ENCODE results near the gene PRKG1. TPM values are rescaled to one million over a fixed set of nuclear protein-coding genes. Genes with fewer than 3 reads are reported as not detected.

The PRKG1 gene
- total RNA-seq, 1 donor = 19.5 TPM

DNA sequence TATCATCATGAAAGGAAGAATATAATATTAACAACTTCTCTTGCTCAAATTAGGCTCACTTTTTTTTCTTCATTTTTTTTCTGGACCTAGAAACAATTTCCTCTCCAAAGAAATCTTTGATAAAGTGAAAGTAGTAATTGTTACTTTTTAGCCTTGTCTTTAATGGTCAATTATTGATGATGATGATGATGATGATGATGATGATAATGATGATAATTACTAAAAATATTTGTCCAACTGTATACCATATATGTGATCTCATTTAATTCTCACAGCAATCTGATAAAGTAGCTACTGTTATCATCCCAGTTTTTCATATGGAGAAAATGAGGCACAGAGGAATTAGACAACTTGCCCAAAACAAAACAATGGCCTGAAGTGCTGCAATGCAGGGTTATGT is 12.8 kb downstream of the PRKG1 start:
- no peaks in the 10 kb centered on the region for H3K9me3 ChIP-seq (ENCODE audit: low read depth, low read length)
- H2AFZ ChIP-seq (ENCODE audit: low read length) = no peak overlapping the region
- no peaks in the 10 kb centered on the region for H3K27me3 ChIP-seq (ENCODE audit: insufficient read depth, low read length)
- no peaks in the 10 kb centered on the region for H4K20me1 ChIP-seq (ENCODE audit: insufficient read depth, low read length)
- no peak overlapping the region for H3K4me3 ChIP-seq (ENCODE audit: insufficient read depth, low read length)
- no peaks in the 10 kb centered on the region for H3K36me3 ChIP-seq (ENCODE audit: insufficient read depth, low read length)
- H3K4me1 ChIP-seq (ENCODE audit: insufficient read depth, low read length) = no peaks in the 10 kb centered on the region
- TF ChIP-seq, protein P1, sequence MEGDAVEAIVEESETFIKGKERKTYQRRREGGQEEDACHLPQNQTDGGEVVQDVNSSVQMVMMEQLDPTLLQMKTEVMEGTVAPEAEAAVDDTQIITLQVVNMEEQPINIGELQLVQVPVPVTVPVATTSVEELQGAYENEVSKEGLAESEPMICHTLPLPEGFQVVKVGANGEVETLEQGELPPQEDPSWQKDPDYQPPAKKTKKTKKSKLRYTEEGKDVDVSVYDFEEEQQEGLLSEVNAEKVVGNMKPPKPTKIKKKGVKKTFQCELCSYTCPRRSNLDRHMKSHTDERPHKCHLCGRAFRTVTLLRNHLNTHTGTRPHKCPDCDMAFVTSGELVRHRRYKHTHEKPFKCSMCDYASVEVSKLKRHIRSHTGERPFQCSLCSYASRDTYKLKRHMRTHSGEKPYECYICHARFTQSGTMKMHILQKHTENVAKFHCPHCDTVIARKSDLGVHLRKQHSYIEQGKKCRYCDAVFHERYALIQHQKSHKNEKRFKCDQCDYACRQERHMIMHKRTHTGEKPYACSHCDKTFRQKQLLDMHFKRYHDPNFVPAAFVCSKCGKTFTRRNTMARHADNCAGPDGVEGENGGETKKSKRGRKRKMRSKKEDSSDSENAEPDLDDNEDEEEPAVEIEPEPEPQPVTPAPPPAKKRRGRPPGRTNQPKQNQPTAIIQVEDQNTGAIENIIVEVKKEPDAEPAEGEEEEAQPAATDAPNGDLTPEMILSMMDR (IDR thresholded peaks at IDR 0.05; ENCODE audit: extremely low read depth, low read depth, low read length) = no peak
- no peak overlapping the region for H3K27ac ChIP-seq (ENCODE audit: low read depth, low read length)
- DNase-seq (ENCODE audit: insufficient read length, low spot score, missing footprints) = no peak
- no peaks in the 10 kb centered on the region for H3K79me2 ChIP-seq (ENCODE audit: insufficient read depth, low read length)
- H3K4me2 ChIP-seq (ENCODE audit: insufficient read depth, low read length) = no peak overlapping the region

- TF ChIP-seq, protein P1 (IDR thresholded peaks at IDR 0.05; ENCODE audit: extremely low read depth, low read depth, low read length) = no peak
- no peaks in the 10 kb centered on the region for H3K27me3 ChIP-seq (ENCODE audit: insufficient read depth, low read length)
- DNase-seq (ENCODE audit: insufficient read length, low spot score, missing footprints) = no peak
- no peak overlapping the region for H3K4me2 ChIP-seq (ENCODE audit: insufficient read depth, low read length)
- no peaks in the 10 kb centered on the region for H3K9me3 ChIP-seq (ENCODE audit: low read depth, low read length)
- no peaks in the 10 kb centered on the region for H4K20me1 ChIP-seq (ENCODE audit: insufficient read depth, low read length)
- H3K4me1 ChIP-seq (ENCODE audit: insufficient read depth, low read length) = no peaks in the 10 kb centered on the region
- no peaks in the 10 kb centered on the region for H3K36me3 ChIP-seq (ENCODE audit: insufficient read depth, low read length)
- H3K79me2 ChIP-seq (ENCODE audit: insufficient read depth, low read length) = no peaks in the 10 kb centered on the region
- H3K27ac ChIP-seq (ENCODE audit: low read depth, low read length) = no peak overlapping the region
- no peak overlapping the region for H2AFZ ChIP-seq (ENCODE audit: low read length)
- no peak overlapping the region for H3K4me3 ChIP-seq (ENCODE audit: insufficient read depth, low read length)
Measured at GRCh38 chr10:51090190-51090589, 15.9 kb downstream of the PRKG1 start.

- Histone ChIP-seq H3K27me3 (ENCODE audit: insufficient read depth, low read length) (no peaks in the 10 kb centered on the region), H3K27ac (ENCODE audit: low read depth, low read length) (no peak overlapping the region), H3K36me3 (ENCODE audit: insufficient read depth, low read length) (no peaks in the 10 kb centered on the region), H2AFZ (ENCODE audit: low read length) (no peak overlapping the region), H3K79me2 (ENCODE audit: insufficient read depth, low read length) (no peaks in the 10 kb centered on the region), H3K4me1 (ENCODE audit: insufficient read depth, low read length) (no peaks in the 10 kb centered on the region), H3K4me2 (ENCODE audit: insufficient read depth, low read length) (no peak overlapping the region), H4K20me1 (ENCODE audit: insufficient read depth, low read length) (no peaks in the 10 kb centered on the region), H3K4me3 (ENCODE audit: insufficient read depth, low read length) (no peak overlapping the region), H3K9me3 (ENCODE audit: low read depth, low read length) (no peaks in the 10 kb centered on the region)
- peak; percentile 19 for DNase-seq (ENCODE audit: insufficient read length, low spot score, missing footprints)
- TF ChIP-seq, protein P1 (IDR thresholded peaks at IDR 0.05; ENCODE audit: extremely low read depth, low read depth, low read length) = no peak
Measured at GRCh38 chr10:51092402-51092801, 18.1 kb downstream of the PRKG1 start.

GRCh38 chr10:51095444-51095843 is 21.2 kb downstream of the PRKG1 start:
- no peak overlapping the region for H3K4me3 ChIP-seq (ENCODE audit: insufficient read depth, low read length)
- TF ChIP-seq, protein P1 (IDR thresholded peaks at IDR 0.05; ENCODE audit: extremely low read depth, low read depth, low read length) = no peak
- no peak overlapping the region for H3K27ac ChIP-seq (ENCODE audit: low read depth, low read length)
- no peaks in the 10 kb centered on the region for H3K36me3 ChIP-seq (ENCODE audit: insufficient read depth, low read length)
- H2AFZ ChIP-seq (ENCODE audit: low read length) = no peak overlapping the region
- no peaks in the 10 kb centered on the region for H3K9me3 ChIP-seq (ENCODE audit: low read depth, low read length)
- H3K4me2 ChIP-seq (ENCODE audit: insufficient read depth, low read length) = no peak overlapping the region
- no peak for DNase-seq (ENCODE audit: insufficient read length, low spot score, missing footprints)
- no peaks in the 10 kb centered on the region for H3K27me3 ChIP-seq (ENCODE audit: insufficient read depth, low read length)
- no peaks in the 10 kb centered on the region for H3K79me2 ChIP-seq (ENCODE audit: insufficient read depth, low read length)
- H4K20me1 ChIP-seq (ENCODE audit: insufficient read depth, low read length) = no peaks in the 10 kb centered on the region
- peaks cover under 1% of the 10 kb centered on the region for H3K4me1 ChIP-seq (ENCODE audit: insufficient read depth, low read length)
